ENCODE data around the gene ZCCHC24.

ZCCHC24 gene

GRCh38 chr10:79409726-79410085, 35.7 kb downstream of the ZCCHC24 start:
- no peak for DNase-seq

DNA sequence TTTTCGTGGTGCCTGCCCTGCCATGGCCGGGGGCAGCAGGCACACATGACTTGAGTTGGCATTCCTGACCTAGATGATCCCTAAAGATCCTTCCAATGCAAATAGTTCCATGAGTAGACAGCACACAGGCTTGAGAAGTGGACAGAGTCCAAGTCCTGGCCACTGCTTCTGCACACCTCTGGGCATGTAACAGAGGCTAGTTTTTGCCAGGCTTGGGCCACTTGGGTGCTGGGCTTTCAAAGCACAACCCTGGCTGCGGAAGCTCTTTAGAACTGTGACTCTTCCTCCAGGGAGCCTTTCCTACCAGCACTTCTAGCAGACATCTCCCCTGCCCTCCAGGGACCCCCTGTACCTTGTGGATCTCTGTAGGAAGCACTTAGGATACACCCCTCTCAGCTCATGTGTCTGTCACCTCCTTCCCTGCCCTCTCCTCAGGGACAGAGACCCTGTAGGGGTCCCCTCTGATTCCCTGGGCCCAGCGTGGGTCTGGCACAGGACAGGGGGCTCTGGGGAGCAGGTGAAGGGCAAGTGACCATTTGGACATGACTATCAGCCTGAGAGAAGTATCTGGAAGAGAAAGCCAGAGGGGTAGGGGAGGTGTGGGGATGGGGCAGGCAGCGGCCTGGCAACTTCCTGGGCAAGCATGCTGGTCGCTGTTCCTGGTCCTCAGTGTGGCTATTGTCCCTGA, 36.2 kb downstream of the ZCCHC24 start:
- DNase-seq = no peak

GRCh38 chr10:79407811-79408795, 37.3 kb downstream of the ZCCHC24 start:
- no peak for DNase-seq

DNA sequence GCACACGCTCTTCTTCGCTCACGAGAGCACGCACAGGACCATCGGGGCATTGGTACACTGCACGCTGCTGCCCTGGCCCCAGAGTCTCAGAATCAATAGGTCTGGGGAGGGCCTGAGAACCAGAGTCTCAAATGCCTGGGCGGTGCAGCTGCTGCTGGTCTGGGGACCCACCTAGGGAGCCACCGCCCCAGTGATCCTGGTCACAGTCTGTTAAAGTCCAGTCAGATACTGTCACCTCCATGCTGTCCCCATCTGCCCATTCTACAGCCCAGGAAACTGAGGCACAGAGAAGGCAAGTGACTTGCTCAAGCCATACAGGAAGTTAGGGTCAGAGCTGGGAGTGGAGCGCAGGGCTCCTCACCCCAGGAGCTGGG, 38.0 kb downstream of the ZCCHC24 start:
- no peak for DNase-seq

- no peak for DNase-seq
These were observed 38.6 kb downstream of the ZCCHC24 start for GRCh38 chr10:79406683-79407422.

- no peak for DNase-seq
These were observed 39.4 kb downstream of the ZCCHC24 start for GRCh38 chr10:79405995-79406515.

DNA sequence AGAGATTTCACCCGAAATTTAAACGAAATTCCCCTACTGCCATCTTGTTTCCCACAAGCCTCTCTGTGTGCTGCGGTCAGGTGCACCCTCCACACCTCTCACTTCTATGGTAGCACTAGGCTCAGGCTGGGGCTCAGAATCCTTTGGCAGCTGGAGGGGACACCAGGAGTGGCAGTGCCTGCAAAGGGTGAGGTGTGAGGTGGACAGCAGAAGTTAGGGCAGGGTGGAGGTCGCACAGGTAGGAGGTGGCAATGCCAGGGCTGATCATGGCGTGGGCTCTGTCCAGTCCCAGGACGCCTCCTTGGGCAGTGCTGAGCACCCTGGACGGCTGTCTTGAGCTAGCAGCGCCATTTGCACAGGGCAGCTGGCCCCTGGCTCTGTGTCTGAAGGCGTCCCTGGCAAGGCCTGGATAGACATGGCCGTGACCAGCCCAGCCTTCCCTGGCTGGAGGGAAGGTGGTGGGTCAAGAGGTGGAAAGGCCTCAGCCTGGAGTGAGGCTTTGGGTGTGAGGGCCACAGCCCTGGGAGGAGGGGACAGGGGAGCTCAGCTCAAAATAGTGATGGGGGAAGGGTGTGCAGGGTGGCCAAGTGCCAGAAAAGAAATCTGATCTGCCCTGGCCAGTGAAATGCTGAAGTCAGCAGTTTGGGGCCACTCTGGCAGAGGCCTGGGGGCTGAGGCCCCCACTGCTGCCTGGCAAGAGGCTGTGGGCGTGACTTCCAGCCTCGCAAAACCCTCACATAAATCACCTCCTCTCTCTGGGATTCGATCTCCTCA, 40.0 kb downstream of the ZCCHC24 start:
- no peak for DNase-seq

DNA sequence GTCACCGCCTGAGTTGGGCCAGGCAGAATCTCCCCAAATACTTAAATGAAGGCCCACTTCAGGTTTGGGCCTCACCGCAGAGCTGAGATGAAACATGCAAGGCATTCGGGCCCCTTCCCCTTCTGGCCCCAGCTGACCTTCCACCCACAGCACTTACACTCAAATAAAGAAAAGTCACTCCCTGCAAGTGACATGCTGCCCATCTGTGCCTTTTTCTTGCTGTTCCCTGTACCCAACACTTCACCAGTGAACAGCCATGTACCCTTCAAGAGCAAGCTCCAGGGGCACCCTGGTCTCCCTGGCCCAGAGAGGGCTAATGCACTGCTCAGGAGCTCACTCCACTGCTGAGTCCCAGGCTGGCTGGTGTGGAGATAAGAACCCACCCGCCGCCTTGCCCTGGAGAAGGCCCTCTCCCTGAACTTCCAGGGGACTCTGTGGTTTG, 40.7 kb downstream of the ZCCHC24 start:
- no peak for DNase-seq

GRCh38 chr10:79404231-79404609, 41.2 kb downstream of the ZCCHC24 start:
- DNase-seq = no peak

GRCh38 chr10:79403441-79404230, 41.8 kb downstream of the ZCCHC24 start:
- DNase-seq = no peak

GRCh38 chr10:79402951-79403350, 42.5 kb downstream of the ZCCHC24 start:
- DNase-seq = no peak

GRCh38 chr10:79402625-79402946, 42.8 kb downstream of the ZCCHC24 start:
- no peak for DNase-seq

DNA sequence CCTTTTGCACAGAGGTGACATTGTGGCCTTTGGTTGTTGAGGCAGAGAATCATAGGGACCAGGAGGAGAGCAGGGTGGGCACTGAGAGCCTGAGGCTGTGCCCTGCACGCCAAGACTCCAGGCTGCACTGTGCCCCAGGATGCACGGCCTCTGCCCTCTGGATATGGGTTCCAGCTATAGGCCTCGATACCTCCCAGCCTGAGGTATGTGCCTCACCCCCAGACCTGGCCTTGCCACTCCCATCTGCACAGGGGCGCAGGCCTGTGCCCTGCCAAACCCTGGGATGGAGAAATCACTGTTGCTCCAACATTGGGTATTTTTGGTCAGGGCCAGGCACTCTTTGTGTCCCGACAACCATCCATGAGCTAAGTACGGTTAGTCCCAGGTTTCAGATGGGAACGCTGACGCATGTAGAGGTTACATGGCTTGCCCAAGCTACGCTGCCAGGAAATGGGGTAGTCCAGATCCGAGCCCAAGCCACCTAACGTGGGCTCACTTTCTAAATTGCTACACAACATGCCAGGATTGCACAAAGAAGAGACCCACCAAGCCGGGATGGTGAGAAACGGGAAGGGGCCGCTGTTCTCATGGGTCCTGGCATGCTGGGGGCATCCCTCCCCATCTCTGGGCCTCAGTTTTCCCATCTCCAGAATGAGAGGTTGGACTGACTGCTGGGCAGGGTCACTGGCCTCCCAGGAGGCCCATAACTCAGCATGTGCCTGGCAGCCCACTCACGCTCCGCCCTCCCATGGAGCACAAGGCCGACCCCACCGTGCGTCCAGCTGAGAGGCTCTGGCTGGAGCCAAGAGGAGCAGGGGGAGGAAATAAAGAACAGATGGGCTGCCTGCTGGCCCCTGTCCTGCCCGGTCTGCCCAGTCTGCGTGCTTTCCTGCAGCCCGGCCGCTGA, 44.2 kb downstream of the ZCCHC24 start:
- DNase-seq = no peak

- no peak for DNase-seq
These were observed 45.0 kb downstream of the ZCCHC24 start for GRCh38 chr10:79400146-79401004.

- no peak for DNase-seq
These were observed 46.1 kb downstream of the ZCCHC24 start for GRCh38 chr10:79399223-79399831.

DNA sequence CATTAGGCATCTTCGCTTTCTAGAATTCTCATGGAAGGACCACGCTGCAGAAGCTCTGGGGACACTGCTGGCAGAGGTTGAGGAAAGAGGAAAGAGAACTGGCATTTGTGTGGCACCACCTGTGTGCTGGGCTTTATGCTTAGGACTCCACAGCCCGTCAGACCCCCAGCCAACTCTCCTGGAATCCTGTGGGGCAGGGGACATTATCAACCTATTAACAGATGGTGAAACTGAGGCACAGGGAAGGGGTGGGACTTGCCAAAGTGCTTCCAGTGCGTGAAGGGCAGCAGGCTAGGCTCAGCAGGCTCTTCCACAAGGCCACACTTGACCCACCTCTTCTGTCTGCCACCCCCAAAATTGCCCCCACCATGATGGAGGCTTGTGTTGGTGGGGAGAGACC, 46.8 kb downstream of the ZCCHC24 start:
- no peak for DNase-seq

DNA sequence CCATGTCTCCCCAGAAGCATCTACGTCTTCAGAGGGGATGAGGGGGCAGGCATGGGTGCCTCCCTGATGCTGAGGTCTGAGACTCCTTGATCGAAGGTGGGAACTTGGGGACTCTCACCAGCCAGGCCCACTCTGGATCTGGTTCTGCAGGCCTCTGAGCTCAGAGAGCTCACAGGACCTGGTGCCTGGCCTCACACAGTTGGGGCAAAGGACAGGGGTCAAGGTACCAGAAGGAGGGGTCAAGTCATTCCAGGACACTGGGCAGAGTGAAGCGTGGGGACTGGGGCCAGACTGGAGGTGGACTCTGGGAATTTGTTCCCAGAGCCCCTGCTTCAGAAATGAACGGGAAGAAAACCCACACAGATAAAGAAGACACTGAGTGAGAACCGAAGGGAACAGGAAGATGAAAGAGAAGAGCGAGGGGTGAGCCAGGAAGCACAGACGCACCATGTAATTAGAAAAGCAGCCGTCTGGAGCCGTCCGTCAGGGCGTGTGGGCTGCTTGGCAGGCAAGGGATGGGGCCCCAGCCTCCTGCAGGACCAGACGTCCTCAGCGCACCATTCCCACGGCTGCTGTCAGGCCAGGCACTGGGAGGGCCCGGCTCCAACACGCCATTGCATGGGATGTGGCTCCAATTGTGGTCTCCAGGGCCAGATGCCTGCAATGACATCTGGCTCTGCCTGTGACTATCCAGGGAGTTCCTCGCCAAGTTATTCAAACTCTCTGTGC, 47.7 kb downstream of the ZCCHC24 start:
- DNase-seq = no peak

DNA sequence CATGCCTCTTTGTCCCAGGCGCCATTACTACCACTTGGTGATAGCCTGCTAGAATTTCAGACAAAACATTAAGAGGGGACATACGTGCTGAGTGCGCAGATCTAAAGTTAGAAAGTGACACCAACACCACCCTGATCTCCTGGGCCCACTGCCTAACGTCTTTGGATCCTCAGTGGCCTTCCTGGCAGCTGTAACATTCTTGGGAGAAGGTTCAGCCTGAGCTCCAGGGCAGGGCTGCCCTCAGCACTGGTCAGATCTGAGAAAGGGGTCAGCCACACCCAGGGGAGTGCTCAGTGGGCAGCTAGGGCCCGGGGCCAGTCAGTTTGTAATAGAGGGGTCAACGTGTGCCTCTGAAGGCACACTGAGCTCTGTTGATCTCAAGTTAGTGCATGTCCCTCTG, 48.4 kb downstream of the ZCCHC24 start:
- no peak for DNase-seq

Data from cortex of kidney (tissue), 1 donor.